Vagina (tissue), 2 donors: ENCODE data around the gene HJV. TPM values are rescaled to one million over a fixed set of nuclear protein-coding genes. Genes with fewer than 3 reads are reported as not detected.

ENCODE experiments used
- DNase-seq, 2 donors: peaks; one replicate each; pipeline ENCODE4 v3.0.0-alpha.2; 2017; ENCODE audit errors: extremely low spot score in 2 of 2
- H3K27ac ChIP-seq: fragments of 200-600 bp; sonication (generic); one replicate; pipeline ENCODE4 v1.5.1; 2019
- H3K27me3 ChIP-seq: fragments of 200-600 bp; sonication (generic); one replicate; pipeline ENCODE4 v1.5.1; 2019
- H3K36me3 ChIP-seq, 2 donors: fragments of 200-600 bp; sonication (generic); one replicate each; pipeline ENCODE4 v1.5.1; 2017 to 2019
- H3K4me1 ChIP-seq: fragments of 200-600 bp; sonication (generic); one replicate; pipeline ENCODE4 v1.5.1; 2019
- H3K4me3 ChIP-seq, 2 donors: fragments of 200-600 bp; sonication (generic); 1 replicate in 1 of 2; 2 replicates in 1 of 2; pipeline ENCODE4 v1.5.1; 2016 to 2019
- H3K9me3 ChIP-seq: fragments of 200-600 bp; sonication (generic); one replicate; pipeline ENCODE4 v1.5.1; 2019
- CTCF ChIP-seq, 3 experiments: fragments of 450-650 bp in 2 of 3; fragments of 200-600 bp in 1 of 3; sonication (generic) in 1 of 3; IDR thresholded peaks; one replicate each; pipeline ENCODE4 v1.5.1; 2017 to 2019; ENCODE audit warnings: antibody characterized with exemption in 3 of 3, mild to moderate bottlenecking in 2 of 3, moderate library complexity in 2 of 3
- POLR2A ChIP-seq, 2 donors: fragments of 450-650 bp; IDR thresholded peaks; one replicate each; pipeline ENCODE4 v1.6.1; 2017; ENCODE audit warnings: antibody characterized with exemption in 2 of 2, mild to moderate bottlenecking in 2 of 2, moderate library complexity in 2 of 2
- POLR2AphosphoS5 ChIP-seq, 2 donors: sonication (generic); formaldehyde crosslinking; IDR thresholded peaks; one replicate each; pipeline ENCODE4 v1.9.0; 2017; ENCODE audit warnings: antibody characterized with exemption in 2 of 2, mild to moderate bottlenecking in 2 of 2, low read depth in 1 of 2; ENCODE audit not compliant: insufficient read depth in 1 of 2
- intact Hi-C: fragments of 100-400 bp; cut with DNase I; formaldehyde crosslinking; loops from one replicate; pipeline ENCODE4 v1.15.1; 2023
- total RNA-seq: library from RNA; depleted of rRNA; stranded (reverse); fragments of >200 nt; gene quantifications from one replicate; pipeline ENCODE4 v1.2.3, GENCODE V29; 2016

HJV gene
- total RNA-seq, 1 donor from 2014 or later = not detected

- intact Hi-C loops = no loop called here
- Histone ChIP-seq H3K27me3 (no peaks in the 10 kb centered on the region), H3K27ac (peak overlapping the region; percentile 95), H3K36me3 (no peaks in the 10 kb centered on the region), H3K4me3 (no peak overlapping the region), H3K9me3 (no peaks in the 10 kb centered on the region), H3K4me1 (peaks cover 66% of the 10 kb centered on the region)
- DNase-seq = peak in 1 of 2 donors; percentile 91
- TF ChIP-seq CTCF (IDR thresholded peaks at IDR 0.05) (no peak), POLR2AphosphoS5 (IDR thresholded peaks at IDR 0.05; ENCODE audit: insufficient read depth in 1 of 2, low read depth in 1 of 2) (no peak), POLR2A (IDR thresholded peaks at IDR 0.05) (no peak)
These were observed 41.0 kb downstream of the HJV start for GRCh38 chr1:145980457-145980994.

GRCh38 chr1:145979746-145980456 is 41.6 kb downstream of the HJV start:
- intact Hi-C loops = loop anchor here (2.0 kb wide), 1 partner anchor 17 kb away; the partner anchor contains the start of gene TXNIP
- Histone ChIP-seq H3K36me3 (no peaks in the 10 kb centered on the region), H3K27me3 (no peaks in the 10 kb centered on the region), H3K27ac (peak overlapping the region; percentile 95), H3K4me3 (peak overlapping the region; percentile 24 to 37), H3K4me1 (peaks cover 60% of the 10 kb centered on the region), H3K9me3 (no peaks in the 10 kb centered on the region)
- no peak for DNase-seq
- TF ChIP-seq POLR2A (IDR thresholded peaks at IDR 0.05) (peak in 1 of 2 donors; percentile 68), POLR2AphosphoS5 (IDR thresholded peaks at IDR 0.05; ENCODE audit: insufficient read depth in 1 of 2, low read depth in 1 of 2) (peak in 1 of 2 donors; percentile 41), CTCF (IDR thresholded peaks at IDR 0.05) (no peak)

GRCh38 chr1:145978854-145979745 is 42.4 kb downstream of the HJV start:
- no peaks in the 10 kb centered on the region for H3K36me3 ChIP-seq
- peak in 1 of 2 donors; percentile 100 for DNase-seq
- H3K9me3 ChIP-seq = no peaks in the 10 kb centered on the region
- peaks cover 52% of the 10 kb centered on the region for H3K4me1 ChIP-seq
- no peaks in the 10 kb centered on the region for H3K27me3 ChIP-seq
- peak overlapping the region; percentile 24 to 45 for H3K4me3 ChIP-seq
- H3K27ac ChIP-seq = peak overlapping the region; percentile 95
- peak; percentile 8 to 54 for TF ChIP-seq POLR2A (IDR thresholded peaks at IDR 0.05)
- peak; percentile 67 to 100 for TF ChIP-seq POLR2AphosphoS5 (IDR thresholded peaks at IDR 0.05; ENCODE audit: insufficient read depth in 1 of 2, low read depth in 1 of 2)
- TF ChIP-seq CTCF (IDR thresholded peaks at IDR 0.05) = no peak
- intact Hi-C loops = loop anchor here (2.0 kb wide), 1 partner anchor 18 kb away; the partner anchor contains the start of gene TXNIP

GRCh38 chr1:145978471-145978853 is 43.1 kb downstream of the HJV start:
- Histone ChIP-seq H3K27ac (peak overlapping the region; percentile 95), H3K4me3 (peak overlapping the region; percentile 24 to 45), H3K27me3 (no peaks in the 10 kb centered on the region), H3K4me1 (peaks cover 45% of the 10 kb centered on the region), H3K9me3 (no peaks in the 10 kb centered on the region), H3K36me3 (no peaks in the 10 kb centered on the region)
- no peak for DNase-seq
- intact Hi-C loops = loop anchor here (2.0 kb wide), 1 partner anchor 18 kb away; the partner anchor contains the start of gene TXNIP
- TF ChIP-seq CTCF (IDR thresholded peaks at IDR 0.05) = no peak
- no peak for TF ChIP-seq POLR2A (IDR thresholded peaks at IDR 0.05)
- no peak for TF ChIP-seq POLR2AphosphoS5 (IDR thresholded peaks at IDR 0.05; ENCODE audit: insufficient read depth in 1 of 2, low read depth in 1 of 2)
